ENCODE results near the gene SENP1.

The SENP1 gene

DNA sequence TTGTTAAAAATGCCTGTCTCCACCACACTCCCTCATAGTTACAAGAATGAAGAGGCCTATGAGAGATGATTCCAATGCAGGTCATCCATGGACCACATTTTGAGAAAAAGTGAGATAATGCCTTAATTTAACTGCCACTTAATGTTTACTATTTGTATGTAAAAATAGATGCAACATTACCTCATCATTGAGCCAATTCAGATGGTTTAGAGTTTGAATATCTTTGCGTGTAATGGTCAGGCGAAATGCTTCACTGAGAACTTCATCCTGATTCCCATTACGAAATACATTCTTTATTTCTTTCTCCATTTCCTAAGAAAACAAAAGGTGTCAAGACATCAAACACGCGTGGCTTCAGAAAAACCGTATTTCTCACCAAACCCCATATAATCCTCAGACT lies 42.3 kb downstream of the SENP1 start:
- DNase-seq, result no peak

DNA sequence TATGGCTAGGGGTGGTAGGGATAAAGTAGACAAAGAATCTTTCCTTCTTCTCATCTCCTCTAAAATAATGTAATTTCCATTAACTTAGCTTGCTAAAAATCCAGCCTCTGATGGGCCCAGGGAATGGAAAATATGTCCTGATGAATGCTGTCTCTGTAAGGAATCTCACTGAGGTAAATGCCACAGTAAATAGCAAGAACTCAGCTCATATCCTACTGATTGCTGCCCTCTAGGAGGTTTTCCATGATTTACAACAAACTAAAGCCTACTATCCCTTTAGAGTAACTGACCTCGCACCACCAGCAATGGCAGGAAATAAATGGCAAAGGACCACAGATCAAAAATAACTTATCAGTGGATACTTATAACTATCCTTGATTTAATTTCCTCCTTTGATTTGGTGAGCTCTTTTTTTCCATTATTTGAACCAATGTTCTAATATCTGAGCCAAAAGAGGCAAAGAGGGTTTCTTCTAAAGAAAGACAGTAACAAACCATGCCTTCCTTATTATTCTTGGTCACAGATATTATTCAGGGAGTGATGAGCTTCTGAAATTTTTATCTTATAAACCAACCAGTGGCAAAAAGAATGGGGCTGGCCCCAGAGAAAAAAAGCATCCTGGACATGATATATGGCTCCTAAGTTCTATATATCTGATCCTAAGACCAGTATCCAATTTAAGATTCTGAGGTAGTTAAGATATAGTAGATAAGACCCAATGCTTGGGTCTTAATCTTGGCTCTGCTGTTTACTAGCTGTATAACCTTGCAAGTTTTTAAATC lies 43.8 kb downstream of the SENP1 start:
- no peak for DNase-seq

DNA sequence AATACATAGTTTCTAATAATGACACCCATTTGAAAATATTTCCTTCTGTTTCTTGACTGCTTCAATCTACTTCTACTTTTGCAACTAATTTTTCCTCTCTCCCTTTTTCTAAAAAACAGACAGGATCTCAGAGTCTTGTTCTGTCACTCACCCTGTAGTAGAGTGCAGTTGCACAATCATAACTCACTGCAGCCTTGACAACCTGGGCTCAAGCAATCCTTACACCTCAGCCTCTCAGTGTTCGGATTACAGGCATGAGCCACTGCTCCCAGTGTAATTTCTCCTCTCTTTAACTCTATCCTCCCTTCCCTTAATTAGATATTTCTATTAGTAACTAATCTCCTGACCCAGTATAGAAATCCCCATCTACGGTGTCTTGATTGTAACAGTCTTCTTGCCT lies 45.4 kb downstream of the SENP1 start:
- no peak for DNase-seq

DNA sequence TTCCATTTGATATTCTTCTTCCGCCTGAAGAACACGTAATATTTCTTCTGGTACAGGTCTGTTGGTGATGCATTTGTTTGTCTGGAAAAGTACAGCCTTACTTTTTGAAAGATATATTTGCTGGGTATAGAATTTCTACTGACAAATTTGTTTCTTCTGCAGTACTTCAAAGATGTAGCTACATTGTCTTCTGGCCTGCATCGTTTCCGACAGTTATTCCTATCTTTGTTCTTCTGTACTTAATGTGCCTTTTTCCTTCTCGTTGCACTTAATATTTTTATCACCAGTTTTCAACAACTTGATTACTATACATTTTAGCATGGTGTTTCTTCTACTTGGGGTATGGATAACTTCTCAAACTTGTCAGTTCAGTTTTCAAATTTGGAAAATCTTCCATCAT lies 47.1 kb downstream of the SENP1 start:
- DNase-seq, result no peak

DNA sequence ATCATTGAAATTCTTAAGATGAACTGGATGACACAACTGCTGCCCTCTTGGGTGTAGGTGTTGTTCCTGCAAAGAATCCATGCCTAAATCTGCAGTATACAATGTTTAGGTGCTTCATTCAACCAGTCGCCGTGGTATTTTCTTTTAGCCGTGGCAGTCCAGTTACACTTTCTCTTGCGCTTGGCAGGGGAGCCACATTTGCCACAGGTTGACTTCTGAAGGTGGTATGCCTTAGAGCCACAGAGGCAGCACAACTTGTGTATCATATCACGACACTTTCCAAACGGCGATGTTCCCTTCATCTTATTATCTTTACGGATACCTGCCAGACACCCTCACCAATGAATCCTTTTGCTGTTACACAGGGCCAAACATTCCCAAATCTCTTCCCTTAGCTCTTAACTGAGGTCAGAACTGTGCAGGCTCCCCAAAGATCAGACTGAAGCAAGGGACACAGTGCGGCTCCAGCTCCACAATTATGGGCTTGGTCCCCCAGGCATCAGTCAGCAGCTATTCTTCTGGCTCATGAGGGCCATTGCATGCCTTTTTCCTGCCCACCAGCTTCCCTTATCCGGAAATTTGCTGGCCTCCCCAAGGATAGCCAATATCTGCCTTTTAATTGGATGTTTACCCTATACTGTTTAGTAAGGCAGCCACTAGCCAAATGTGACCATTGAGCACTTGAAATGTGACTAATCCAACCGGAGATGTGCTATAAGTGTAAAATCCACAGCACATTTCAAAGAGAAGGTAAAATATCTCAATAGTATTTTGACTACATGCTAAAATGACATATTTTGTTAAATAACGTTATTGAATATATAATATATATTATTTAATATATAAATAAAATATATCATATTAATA lies 50.7 kb downstream of the SENP1 start:
- DNase-seq, result no peak

DNA sequence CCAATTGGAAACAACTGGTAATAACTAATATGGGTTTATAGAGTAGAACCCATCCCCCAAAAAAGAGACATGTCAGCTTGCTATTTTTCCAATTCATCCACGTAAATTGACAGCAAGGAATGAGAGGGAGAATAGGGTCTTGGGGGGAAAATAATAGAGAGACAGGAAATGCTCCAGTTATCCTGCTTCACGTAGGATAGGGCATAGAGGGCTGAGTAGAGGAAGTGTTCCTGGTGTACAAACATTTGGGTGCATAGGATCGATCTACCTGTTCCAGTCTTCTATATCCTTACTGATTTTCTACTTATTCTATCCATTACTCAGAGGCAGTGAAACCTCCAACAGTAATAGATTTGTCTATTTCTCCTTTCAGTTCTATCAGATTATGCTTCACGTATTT lies 52.0 kb downstream of the SENP1 start:
- DNase-seq, result no peak

DNA sequence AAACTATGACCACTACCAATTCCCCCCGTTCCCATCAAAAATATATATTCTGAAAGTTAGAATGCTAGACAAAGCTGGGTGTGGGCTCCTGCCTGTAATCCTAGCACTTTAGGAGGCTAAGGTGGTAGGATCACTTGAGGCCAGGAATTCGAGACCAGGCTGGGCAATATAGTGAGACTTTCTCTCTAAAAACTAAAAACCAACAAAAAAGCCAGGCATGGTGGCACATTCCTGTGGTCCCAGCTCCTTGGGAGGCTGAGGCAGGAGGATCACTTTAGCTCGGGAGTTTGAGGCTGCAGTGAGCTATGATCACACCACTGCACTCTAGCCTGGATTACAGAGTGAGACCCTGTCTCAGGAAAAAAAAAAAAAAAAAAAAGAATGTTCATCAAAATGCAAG lies 52.8 kb downstream of the SENP1 start:
- no peak for DNase-seq

DNA sequence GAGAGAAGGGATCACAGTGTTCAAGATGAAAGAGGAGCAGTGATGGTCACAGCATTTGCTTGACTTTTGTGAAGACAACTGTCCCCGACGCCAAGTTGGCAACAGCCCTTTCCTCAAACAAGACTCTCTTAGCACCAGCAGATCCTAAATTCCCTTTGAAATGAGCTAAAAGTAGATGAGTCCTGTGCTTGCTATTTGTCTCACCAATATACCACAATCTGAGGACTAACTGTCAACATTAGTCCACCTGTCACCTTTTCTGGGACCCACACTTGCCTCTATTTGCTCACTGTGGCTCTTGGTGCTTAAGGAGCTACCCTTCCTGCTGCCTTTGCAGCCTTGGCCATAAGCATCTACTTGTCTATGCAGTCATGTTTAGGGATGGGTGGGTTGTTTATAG lies 54.2 kb downstream of the SENP1 start:
- DNase-seq, result no peak

DNA sequence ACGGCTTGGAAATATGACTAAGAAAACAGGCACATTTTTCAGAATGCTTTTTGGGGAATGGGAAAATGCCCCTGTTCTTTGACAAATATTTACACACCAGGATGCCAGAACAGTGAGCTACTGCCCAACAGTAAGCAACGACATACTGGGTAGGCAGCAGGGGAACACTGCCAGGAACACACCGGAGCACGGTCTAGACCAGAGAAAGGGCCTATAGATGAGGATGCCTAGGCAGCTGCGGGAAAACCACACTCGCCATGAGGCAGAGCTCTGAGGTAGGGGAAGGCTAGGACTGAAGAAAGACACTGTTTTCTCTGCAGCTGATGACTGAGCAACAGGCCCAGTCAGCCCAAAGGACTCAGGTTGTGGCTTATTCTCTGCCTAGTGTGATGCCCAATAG lies 55.7 kb downstream of the SENP1 start:
- DNase-seq, result no peak

DNA sequence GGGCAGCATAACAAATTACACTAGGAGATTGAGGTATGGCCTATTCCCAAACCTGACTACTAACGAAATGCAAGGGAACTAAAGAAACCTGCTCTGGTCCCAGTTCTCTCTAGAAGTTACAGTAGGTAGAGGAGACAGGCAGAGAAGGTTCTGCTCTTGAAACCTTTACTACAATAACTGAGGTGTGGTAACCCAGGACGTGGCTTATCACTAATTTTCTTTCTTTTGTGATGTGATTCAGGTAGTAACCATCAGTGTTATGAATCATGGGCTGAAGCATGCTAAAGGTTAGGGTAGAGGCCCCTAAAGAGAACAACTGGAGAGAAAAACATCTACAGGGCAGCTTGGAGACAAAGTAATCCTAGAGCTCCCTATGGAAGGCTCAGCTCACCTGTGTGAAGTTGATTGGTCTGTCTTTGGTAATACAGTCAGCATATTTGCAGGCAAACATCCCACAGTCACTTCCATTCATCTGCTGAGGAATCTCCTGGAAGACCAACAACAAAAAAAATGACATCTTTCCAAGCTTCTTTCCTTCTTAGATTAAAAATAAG lies 59.8 kb downstream of the SENP1 start:
- no peak for DNase-seq

DNA sequence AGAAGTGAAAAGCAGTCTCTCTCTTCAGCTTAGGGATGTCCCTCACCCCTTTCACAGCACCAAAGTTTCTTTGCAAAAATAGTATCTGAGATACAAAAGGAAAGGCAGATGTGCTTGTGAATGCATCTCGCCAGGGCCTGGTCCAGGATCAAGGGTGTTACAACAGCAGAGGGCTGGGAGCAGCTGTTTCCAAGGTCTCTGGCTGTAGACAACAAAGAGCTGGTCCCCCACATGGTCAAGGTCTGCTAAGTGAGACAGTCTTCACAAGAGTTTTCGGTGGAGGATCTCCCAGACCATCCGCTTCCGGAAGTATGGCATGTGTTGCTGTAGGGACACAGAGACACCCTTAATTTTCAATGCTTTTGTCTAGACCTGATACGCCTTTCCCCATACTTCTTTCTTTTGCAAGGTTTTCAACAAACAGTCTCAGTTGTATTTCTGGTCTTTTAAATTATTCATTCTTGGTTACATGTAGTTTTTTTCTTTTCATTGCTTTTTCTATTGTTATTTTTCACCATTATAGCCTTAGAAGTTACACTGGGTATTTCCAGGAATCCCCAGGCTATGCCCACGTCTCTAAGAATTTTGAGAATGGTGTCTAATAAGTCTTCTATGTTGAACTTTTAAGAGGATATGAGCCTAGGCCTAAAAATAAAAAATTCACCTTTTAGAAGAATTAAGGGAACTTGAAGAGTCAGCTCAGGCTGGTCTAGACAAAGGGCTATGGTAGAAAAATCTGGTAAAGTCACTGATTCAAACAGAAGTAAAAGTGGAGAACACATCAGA lies 60.6 kb downstream of the SENP1 start:
- no peak for DNase-seq

DNA sequence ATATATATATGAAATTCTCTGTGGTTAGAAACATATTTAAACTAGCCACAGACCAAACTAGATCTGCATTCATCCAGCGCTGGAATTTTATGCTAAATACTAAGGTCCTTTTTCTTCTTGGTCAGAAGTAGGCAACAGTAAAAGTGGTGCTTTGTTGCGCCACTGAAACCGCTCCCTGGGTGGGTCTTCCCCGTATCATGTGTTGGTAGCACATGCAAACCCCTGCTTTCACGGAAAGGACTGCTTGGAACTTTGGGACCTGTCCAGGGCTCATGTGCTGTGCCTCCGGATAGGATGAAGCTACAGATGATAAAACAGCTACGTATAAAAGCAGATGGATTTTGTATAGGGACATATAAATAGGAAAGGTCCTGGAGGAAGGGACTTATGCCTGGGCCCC lies 61.5 kb downstream of the SENP1 start:
- no peak for DNase-seq

DNA sequence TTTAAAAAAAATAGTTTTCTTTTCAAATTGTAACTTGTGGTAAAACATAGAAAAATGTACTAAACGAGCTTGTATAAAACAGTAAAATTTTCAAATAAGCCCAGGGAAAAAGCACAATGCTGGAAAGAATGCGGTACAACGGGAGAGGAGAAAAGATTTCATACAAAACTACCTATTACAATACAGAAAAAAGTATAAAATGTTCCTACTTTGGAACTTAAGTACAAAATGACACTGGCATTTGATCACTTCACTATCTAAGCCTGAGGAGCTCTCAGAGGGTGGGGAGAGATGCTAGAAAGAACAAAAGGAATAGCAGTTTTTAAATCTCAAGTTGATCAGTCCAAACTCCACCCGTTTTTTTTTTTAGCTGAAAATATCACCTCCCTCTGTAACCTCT lies 62.1 kb downstream of the SENP1 start:
- no peak for DNase-seq

DNA sequence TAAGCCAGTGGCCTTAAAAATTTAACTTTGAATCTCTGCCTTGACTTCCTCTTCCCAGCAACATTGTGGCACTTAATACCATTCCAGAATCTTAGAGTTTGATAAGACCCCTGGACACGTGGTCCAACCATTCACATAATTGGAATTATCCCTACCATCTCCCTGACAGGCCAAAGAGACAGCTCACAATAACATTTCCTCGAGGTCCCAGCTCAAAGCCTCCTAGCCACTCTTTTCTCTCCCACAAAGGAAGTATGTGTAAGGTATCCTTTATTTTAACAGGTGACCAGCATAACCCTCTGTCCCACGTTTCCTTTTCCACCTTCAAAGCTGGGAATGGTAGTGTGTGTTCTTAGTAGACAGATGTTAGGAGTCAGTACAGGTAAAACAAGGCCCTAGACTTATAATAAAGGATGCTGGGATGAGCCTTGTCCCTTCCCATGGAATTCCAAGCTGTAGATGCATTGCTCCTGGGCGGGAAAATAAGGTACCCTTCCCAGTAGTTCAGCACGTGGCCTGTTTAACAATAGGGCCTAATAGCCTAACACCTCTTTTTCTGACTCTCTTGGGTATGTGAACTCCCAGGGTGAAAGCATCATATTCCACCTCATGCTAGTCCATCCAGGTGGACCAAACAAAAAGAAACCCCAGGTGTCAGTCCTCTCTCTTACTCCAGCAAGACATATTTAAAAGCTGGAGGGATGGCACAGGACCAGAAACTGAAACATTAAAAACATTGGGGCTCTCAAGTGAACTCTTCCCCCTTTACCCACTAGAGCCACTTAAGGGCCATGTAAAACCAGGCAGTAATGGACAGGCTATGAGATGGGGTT lies 64.1 kb downstream of the SENP1 start:
- DNase-seq, result no peak

DNA sequence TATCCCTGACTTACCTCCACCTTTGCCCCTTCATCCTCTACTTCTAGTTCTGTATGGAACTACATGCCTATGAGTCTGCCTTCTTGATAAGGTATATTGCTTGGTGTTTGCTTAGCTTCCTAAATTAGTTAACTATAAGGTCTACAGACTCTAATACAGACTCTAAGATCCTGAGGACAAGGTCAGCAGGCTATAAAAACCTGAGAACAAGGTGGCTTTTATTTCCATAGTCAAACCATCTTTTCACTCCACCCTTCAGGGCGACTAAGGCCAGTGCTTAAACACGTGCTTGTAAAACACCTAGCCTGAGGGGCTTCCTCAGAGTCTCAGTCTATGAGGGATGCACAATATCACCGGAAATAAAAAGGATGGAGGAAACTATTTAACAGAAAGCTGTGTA lies 65.5 kb downstream of the SENP1 start:
- no peak for DNase-seq

DNA sequence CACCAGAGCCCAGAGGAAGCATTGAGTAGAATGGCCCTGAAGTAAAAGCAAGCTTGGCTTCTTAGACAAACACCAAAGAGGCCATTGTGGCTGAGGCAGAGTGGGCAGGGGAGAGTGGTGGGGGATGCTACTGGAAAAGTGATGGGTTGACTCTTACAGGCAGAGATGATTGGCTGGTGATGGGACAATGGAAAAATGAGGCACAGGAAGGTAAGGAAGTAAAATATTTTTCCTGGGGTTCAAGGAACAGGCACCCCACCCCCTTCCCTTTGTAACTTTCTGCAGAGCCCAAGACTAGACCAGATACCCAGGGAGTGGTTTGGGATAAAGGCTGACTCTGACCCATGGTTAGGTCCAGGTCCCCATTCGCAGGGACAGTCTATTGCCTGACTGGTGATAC lies 66.7 kb downstream of the SENP1 start:
- no peak for DNase-seq

DNA sequence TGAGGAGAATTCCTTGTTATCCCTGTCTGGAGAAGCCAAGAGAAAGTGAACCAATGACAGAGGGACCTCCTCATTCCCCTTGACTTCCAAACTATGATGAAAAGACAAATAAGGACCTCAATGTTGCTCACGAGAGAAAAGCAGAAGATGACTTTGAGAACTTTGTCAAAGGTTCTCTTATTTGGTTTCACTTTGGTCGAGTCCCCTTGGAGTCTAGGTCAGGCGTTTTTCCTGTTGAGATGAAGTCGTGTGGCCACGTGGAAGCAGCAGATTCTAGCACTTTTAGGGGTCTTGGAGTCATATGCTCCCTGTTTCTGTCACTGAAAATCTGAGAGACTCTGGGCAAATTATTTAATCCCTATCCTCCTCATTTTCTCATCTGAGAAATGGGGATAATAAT lies 67.8 kb downstream of the SENP1 start:
- DNase-seq, result no peak

DNA sequence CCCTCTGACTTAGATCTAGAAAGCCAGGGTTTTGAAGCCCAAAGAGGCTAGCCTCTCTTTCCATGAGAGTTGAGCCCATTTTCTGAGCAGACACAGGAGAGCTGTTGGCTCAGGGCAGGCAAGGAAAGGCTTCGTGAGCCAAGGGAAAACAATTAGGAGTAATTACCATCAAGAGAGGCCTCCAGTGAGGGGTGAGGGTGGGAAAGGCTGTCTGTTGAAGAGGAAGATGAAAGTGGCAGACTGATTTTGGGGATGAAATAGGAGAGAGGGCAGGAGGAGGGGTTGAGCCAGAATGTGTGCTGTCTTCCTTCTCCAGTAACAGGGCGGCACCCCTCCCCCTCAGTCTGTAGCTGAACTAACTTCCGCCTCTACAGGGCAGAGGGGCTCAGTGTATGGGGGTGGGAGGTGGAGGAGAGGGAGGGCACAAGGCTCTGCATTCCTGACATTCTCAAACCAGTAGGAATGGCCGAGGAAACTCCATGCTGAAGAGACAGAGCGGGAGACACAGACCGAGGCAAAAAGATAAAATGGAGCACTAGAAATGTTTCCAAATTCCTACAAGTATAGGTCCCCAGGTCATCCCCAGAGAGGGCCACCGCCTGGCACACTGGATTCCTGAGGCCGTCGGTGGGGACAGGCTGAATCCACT lies 68.5 kb downstream of the SENP1 start:
- DNase-seq, result no peak

DNA sequence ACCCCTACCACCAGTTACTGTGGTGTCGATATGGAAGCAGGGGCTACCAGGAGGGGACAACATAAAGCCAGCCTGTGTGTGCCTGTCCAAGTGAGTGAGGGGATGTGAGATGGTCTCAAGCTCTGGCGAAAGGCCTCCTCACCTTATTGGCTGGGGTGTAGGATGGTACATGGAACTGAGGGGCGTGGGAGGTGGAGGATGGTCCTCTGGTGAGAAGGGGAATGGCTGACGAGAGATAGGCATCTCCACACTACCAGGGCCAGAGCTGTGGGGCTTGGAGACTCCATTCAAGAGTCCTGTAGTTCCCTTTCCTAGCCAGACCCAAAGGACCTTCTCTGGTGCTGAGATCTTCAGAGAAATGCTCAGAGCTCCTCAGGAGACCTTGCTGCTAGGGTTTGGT lies 69.1 kb downstream of the SENP1 start:
- DNase-seq, result no peak

DNA sequence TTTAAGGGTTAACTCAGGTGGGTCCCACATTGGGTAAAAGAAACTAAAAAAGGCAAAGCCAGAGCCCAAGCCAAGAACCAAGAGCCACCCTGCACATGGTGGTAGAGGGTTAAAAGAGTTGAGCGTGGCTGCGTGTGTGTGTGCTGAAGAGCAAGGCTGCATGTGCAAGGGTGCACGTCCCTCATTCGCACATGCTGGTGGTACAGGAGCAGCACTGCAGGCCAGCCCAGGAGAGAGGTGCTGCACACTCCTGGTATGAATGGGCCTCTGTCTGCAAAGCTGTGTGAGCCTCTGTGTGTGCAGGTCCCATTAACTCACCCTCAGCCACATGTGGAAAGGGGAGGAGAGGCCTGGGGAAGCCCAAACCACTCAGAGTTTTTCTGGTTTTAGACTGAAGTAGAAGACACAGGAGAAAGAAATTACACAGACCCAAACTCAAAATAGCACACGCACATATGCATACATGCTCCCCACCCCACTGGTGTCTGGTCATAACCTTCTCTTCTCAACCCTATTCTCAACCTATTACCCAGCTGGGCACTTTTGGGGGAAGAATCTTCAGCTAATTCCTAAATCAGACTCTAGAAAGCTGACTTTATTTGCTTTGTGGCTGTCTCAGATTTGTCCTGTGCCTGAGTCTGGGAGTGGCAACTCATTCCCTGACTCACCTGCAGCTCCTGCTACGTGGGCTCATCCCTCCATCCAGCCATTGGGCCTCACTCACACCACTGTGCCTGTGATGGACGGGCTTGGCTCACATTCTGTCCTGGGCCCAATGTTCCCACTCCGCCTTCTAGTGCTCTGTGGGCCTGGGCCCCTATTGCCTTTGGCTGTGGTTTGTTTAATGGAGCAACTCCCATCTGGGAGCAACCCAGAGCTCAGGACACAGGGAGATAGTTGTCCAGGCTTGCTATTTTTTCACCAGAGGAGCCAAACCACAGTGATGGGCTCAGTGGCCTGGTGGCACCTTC lies 70.8 kb downstream of the SENP1 start:
- no peak for DNase-seq

DNA sequence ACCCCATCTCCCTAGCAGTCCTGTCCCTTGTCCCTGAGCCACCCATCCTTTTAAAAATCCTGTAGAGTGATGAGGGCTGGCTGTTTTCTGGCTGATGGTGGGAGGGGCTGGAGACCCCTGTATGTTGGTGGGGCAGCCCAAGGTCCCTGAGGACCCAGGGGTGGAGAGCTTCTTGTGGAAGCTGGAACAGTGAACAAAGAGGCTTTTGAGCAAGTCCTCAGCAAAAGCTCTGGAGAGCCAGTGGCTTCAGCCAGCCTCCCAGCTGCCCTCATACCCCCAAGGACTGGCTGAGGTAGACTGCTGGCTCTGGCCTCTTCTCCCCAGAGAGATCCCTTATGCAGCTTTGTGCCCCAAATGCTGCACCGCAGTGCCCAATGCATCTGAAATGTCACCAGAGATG lies 72.4 kb downstream of the SENP1 start:
- no peak for DNase-seq

Data from CD4-positive, alpha-beta T cell treated with Interferon gamma for 1 hour (primary cell).